GM23248 (cell line): ENCODE data around the gene GPR65.

ENCODE experiments used
- EZH2 ChIP-seq: fragments of 200-600 bp; sonication (generic); IDR thresholded peaks from 2 replicates; pipeline ENCODE4 v1.6.1; 2018; ENCODE audit warnings: antibody characterized with exemption, mild to moderate bottlenecking; ENCODE audit not compliant: insufficient read depth, poor library complexity, severe bottlenecking
- EZH2phosphoT487 ChIP-seq: fragments of 200-600 bp; sonication (generic); IDR thresholded peaks from 2 replicates; pipeline ENCODE4 v1.6.1; 2018; ENCODE audit warnings: antibody characterized with exemption, moderate library complexity, mild to moderate bottlenecking, low read depth; ENCODE audit not compliant: insufficient read depth

GRCh38 chr14:88008039-88008742 is 3.3 kb downstream of the GPR65 start:
- TF ChIP-seq EZH2: no peak
- no peak for TF ChIP-seq EZH2phosphoT487
